NCI-H345 treated with DMSO at 0.1 percent for 48 hours (cell line): Measurements from ENCODE around the gene FOXO3.

Source experiments
- DNase-seq: peaks from one replicate; lab custom pipeline; 2025; ENCODE audit not compliant: unreplicated experiment; lab: John Stamatoyannopoulos, UW

FOXO3 gene

GRCh38 chr6:108732091-108732870 is 171.6 kb downstream of the FOXO3 start:
- DNase-seq, result no peak

DNA sequence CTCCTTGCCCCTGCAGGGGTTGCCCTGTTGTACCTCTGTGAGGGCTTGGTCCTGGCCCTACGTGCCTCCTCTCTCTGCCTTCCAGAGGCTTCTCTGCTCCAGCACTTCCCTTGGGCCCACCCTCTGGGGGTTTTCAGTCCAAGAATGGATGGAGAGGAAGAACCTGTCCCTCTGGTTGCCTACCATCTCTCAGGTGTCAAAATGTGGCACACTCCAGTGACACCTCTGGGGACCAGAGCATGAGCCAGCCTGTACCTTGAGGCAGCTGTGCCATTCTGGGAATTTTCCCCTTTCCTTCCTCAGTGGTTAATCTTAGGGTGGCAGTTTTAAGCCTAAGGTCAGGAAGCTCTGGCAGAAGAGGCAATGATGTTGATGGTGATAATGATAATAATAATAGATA is 172.3 kb downstream of the FOXO3 start:
- no peak for DNase-seq

DNA sequence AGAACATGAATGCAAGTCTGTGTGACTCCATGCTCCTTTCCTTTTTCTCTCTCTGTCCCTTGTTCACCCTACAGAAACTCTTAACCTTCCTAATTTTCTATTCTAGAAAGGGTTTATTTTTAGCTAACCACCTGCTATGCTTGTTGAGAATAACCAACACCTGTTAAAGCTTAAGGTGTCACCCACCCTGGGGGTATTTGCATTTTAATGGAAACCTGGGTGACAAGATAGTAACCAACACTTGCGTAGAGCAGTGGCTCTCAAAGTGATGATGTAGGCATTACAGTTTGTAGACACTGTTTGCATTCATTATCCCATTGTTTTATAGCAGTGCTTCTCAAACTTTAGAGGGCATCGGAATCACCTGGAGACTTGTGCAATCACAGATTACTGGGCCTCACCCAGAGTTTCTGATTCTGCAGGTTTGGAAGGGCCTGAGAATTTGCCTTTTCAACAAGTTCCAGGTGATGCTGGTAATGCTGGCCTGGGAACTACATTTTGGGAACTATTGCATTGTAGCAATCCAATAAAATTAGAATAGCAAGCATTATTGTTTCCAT is 173.1 kb downstream of the FOXO3 start:
- peak; percentile 37 for DNase-seq
